Prostate gland (tissue), 2 donors: ENCODE results near the gene YBX3.

Experiments
- POLR2A ChIP-seq: fragments of 450-650 bp; IDR thresholded peaks from one replicate; pipeline ENCODE4 v1.6.1; 2016; ENCODE audit warnings: antibody characterized with exemption, mild to moderate bottlenecking
- POLR2AphosphoS5 ChIP-seq: sonication (generic); formaldehyde crosslinking; IDR thresholded peaks from one replicate; pipeline ENCODE4 v1.6.1; 2017; ENCODE audit warnings: antibody characterized with exemption
- TF ChIP-seq, protein P1 (sequence below), 4 experiments: fragments of 200-600 bp in 2 of 4; fragments of 450-650 bp in 2 of 4; sonication (generic) in 2 of 4; IDR thresholded peaks; 1 replicate in 3 of 4; 2 replicates in 1 of 4; pipeline ENCODE4 v1.5.1; 2016 to 2019; ENCODE audit warnings: antibody characterized with exemption in 4 of 4, mild to moderate bottlenecking in 2 of 4, moderate library complexity in 2 of 4

- TF ChIP-seq, protein P1, sequence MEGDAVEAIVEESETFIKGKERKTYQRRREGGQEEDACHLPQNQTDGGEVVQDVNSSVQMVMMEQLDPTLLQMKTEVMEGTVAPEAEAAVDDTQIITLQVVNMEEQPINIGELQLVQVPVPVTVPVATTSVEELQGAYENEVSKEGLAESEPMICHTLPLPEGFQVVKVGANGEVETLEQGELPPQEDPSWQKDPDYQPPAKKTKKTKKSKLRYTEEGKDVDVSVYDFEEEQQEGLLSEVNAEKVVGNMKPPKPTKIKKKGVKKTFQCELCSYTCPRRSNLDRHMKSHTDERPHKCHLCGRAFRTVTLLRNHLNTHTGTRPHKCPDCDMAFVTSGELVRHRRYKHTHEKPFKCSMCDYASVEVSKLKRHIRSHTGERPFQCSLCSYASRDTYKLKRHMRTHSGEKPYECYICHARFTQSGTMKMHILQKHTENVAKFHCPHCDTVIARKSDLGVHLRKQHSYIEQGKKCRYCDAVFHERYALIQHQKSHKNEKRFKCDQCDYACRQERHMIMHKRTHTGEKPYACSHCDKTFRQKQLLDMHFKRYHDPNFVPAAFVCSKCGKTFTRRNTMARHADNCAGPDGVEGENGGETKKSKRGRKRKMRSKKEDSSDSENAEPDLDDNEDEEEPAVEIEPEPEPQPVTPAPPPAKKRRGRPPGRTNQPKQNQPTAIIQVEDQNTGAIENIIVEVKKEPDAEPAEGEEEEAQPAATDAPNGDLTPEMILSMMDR (IDR thresholded peaks at IDR 0.05) = no peak
- TF ChIP-seq POLR2A (no peak), POLR2AphosphoS5 (no peak)
These were observed 25.3 kb downstream of the YBX3 start for GRCh38 chr12:10697862-10698261.
